ENCODE data around the gene TRIM2. TPM values are rescaled to one million over a fixed set of nuclear protein-coding genes. Genes with fewer than 3 reads are reported as not detected.

Gene TRIM2
- total RNA-seq, 1 experiment from 2014 or later = 49.6 TPM

GRCh38 chr4:153176938-153177337, 27.3 kb upstream of the TRIM2 start:
- H3K4me1 Mint-ChIP-seq (ENCODE audit: low read depth, unreplicated experiment) = no peaks in the 10 kb centered on the region
- BruUV-seq (replicated peaks) = no TSS peak
- H3K9me3 Mint-ChIP-seq (ENCODE audit: low read depth, unreplicated experiment) = no peaks in the 10 kb centered on the region
- H3K4me3 Mint-ChIP-seq (ENCODE audit: low read depth, unreplicated experiment) = no peak overlapping the region
- CTCF ChIA-PET = no interaction called here
- no peaks in the 10 kb centered on the region for H3K36me3 Mint-ChIP-seq (ENCODE audit: insufficient read depth, unreplicated experiment)
- no peak for TF ChIP-seq CTCF (IDR thresholded peaks at IDR 0.05; ENCODE audit: unreplicated experiment)
- H3K27me3 Mint-ChIP-seq (ENCODE audit: unreplicated experiment) = no peaks in the 10 kb centered on the region
- H3K27ac Mint-ChIP-seq (ENCODE audit: unreplicated experiment) = no peak overlapping the region
- DNase-seq = no peak
- intact Hi-C loops (cut with micrococcal nuclease; ENCODE audit: unreplicated experiment) = no loop called here

- CTCF ChIA-PET = no interaction called here
- no peaks in the 10 kb centered on the region for H3K9me3 Mint-ChIP-seq (ENCODE audit: low read depth, unreplicated experiment)
- intact Hi-C loops (cut with micrococcal nuclease; ENCODE audit: unreplicated experiment) = no loop called here
- no peak overlapping the region for H3K27ac Mint-ChIP-seq (ENCODE audit: unreplicated experiment)
- H3K36me3 Mint-ChIP-seq (ENCODE audit: insufficient read depth, unreplicated experiment) = no peaks in the 10 kb centered on the region
- no peaks in the 10 kb centered on the region for H3K4me1 Mint-ChIP-seq (ENCODE audit: low read depth, unreplicated experiment)
- DNase-seq = no peak
- BruUV-seq (replicated peaks) = no TSS peak
- no peak for TF ChIP-seq CTCF (IDR thresholded peaks at IDR 0.05; ENCODE audit: unreplicated experiment)
- no peaks in the 10 kb centered on the region for H3K27me3 Mint-ChIP-seq (ENCODE audit: unreplicated experiment)
- H3K4me3 Mint-ChIP-seq (ENCODE audit: low read depth, unreplicated experiment) = no peak overlapping the region
Observed at GRCh38 chr4:153177841-153178240, 26.4 kb upstream of the TRIM2 start.

- Mint-ChIP-seq H3K27me3 (ENCODE audit: unreplicated experiment) (no peaks in the 10 kb centered on the region), H3K27ac (ENCODE audit: unreplicated experiment) (no peak overlapping the region), H3K4me3 (ENCODE audit: low read depth, unreplicated experiment) (no peak overlapping the region), H3K36me3 (ENCODE audit: insufficient read depth, unreplicated experiment) (no peaks in the 10 kb centered on the region), H3K4me1 (ENCODE audit: low read depth, unreplicated experiment) (no peaks in the 10 kb centered on the region), H3K9me3 (ENCODE audit: low read depth, unreplicated experiment) (no peaks in the 10 kb centered on the region)
- CTCF ChIA-PET = no interaction called here
- no peak for TF ChIP-seq CTCF (IDR thresholded peaks at IDR 0.05; ENCODE audit: unreplicated experiment)
- BruUV-seq (replicated peaks) = no TSS peak
- intact Hi-C loops (cut with micrococcal nuclease; ENCODE audit: unreplicated experiment) = no loop called here
- no peak for DNase-seq
Observed at GRCh38 chr4:153179100-153179499, 25.1 kb upstream of the TRIM2 start.

- no peaks in the 10 kb centered on the region for H3K4me1 Mint-ChIP-seq (ENCODE audit: low read depth, unreplicated experiment)
- no peak for TF ChIP-seq CTCF (IDR thresholded peaks at IDR 0.05; ENCODE audit: unreplicated experiment)
- no peaks in the 10 kb centered on the region for H3K36me3 Mint-ChIP-seq (ENCODE audit: insufficient read depth, unreplicated experiment)
- no peak for DNase-seq
- H3K27me3 Mint-ChIP-seq (ENCODE audit: unreplicated experiment) = no peaks in the 10 kb centered on the region
- H3K4me3 Mint-ChIP-seq (ENCODE audit: low read depth, unreplicated experiment) = no peak overlapping the region
- CTCF ChIA-PET = no interaction called here
- intact Hi-C loops (cut with micrococcal nuclease; ENCODE audit: unreplicated experiment) = no loop called here
- no TSS peak for BruUV-seq (replicated peaks)
- H3K27ac Mint-ChIP-seq (ENCODE audit: unreplicated experiment) = no peak overlapping the region
- H3K9me3 Mint-ChIP-seq (ENCODE audit: low read depth, unreplicated experiment) = no peaks in the 10 kb centered on the region
Observed at GRCh38 chr4:153181293-153181692, 22.9 kb upstream of the TRIM2 start.

GRCh38 chr4:153181700-153182099, 22.5 kb upstream of the TRIM2 start:
- no peak for TF ChIP-seq CTCF (IDR thresholded peaks at IDR 0.05; ENCODE audit: unreplicated experiment)
- intact Hi-C loops (cut with micrococcal nuclease; ENCODE audit: unreplicated experiment) = no loop called here
- CTCF ChIA-PET = no interaction called here
- BruUV-seq (replicated peaks) = no TSS peak
- Mint-ChIP-seq H3K27ac (ENCODE audit: unreplicated experiment) (no peak overlapping the region), H3K9me3 (ENCODE audit: low read depth, unreplicated experiment) (no peaks in the 10 kb centered on the region), H3K4me1 (ENCODE audit: low read depth, unreplicated experiment) (no peaks in the 10 kb centered on the region), H3K27me3 (ENCODE audit: unreplicated experiment) (no peaks in the 10 kb centered on the region), H3K4me3 (ENCODE audit: low read depth, unreplicated experiment) (no peak overlapping the region), H3K36me3 (ENCODE audit: insufficient read depth, unreplicated experiment) (no peaks in the 10 kb centered on the region)
- no peak for DNase-seq
